Limb (tissue), 2 donors: ENCODE measurements around the gene RAPSN.
A peak's percentile ranks its signal among the peaks of the same experiment; 100 is the strongest.

Experiments used
- DNase-seq, 2 donors: peaks; one replicate each; pipeline ENCODE4 v3.0.0-alpha.2; 2016; ENCODE audit errors: extremely low spot score in 2 of 2

RAPSN gene

GRCh38 chr11:47434011-47434786 is 14.7 kb downstream of the RAPSN start:
- no peak for DNase-seq

DNA sequence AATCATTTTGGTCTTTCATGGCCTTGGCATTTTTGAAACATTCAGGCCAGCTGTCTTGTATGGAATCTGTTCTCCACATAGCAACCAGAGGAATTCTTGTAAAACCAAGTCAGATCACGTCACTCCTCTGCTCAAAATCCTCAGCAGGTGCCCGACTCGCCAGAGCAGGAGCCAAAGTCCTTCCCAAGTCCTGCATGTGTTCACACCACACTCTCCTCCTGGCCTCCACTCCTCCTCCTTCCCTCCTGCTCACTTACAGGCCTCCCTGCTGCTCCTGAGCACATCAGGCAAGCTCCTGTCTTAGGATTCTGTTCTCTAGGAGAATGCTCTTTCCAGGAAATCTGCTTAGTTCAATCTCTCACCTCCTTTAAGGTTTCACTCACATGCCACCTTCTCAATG is 15.8 kb downstream of the RAPSN start:
- no peak for DNase-seq

GRCh38 chr11:47431356-47432083 is 17.4 kb downstream of the RAPSN start:
- DNase-seq: no peak

GRCh38 chr11:47430524-47430923 is 18.4 kb downstream of the RAPSN start:
- no peak for DNase-seq

GRCh38 chr11:47426062-47426956 is 22.6 kb downstream of the RAPSN start, which contains the start of gene PSMC3:
Gene PSMC3, minus strand, starts transcription at chr11:47426439. Its CDS starts 160 bp downstream, at chr11:47426279.
- peak; percentile 98 to 99 for DNase-seq

DNA sequence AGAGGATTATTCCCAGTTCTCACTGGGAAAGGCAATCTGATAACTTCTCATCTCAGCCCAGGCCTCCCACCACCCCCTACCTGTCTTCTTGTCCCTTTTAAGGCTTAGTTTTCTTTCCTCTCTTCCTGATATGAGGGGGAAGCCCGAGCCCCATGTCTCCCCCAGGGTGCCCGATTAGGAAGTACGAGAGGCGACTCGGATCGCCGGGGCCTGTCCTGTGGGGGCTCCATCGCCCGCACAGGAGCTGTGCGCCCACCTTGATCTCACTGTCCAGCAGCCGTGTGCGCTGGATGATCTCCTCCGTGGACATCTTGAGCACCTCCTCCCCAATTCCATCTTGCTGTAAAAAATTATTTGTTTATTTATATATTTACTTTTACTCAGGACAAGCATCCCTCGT is 23.3 kb downstream of the RAPSN start:
- no peak for DNase-seq

- no peak for DNase-seq
Observed at GRCh38 chr11:47418454-47419259, 30.3 kb downstream of the RAPSN start.

GRCh38 chr11:47417712-47418111 is 31.2 kb downstream of the RAPSN start:
- no peak for DNase-seq

GRCh38 chr11:47415949-47416472 is 32.9 kb downstream of the RAPSN start:
- peak; percentile 74 to 84 for DNase-seq

GRCh38 chr11:47415091-47415854 is 33.7 kb downstream of the RAPSN start:
- DNase-seq: no peak

GRCh38 chr11:47414685-47415070 is 34.3 kb downstream of the RAPSN start:
- DNase-seq: no peak

DNA sequence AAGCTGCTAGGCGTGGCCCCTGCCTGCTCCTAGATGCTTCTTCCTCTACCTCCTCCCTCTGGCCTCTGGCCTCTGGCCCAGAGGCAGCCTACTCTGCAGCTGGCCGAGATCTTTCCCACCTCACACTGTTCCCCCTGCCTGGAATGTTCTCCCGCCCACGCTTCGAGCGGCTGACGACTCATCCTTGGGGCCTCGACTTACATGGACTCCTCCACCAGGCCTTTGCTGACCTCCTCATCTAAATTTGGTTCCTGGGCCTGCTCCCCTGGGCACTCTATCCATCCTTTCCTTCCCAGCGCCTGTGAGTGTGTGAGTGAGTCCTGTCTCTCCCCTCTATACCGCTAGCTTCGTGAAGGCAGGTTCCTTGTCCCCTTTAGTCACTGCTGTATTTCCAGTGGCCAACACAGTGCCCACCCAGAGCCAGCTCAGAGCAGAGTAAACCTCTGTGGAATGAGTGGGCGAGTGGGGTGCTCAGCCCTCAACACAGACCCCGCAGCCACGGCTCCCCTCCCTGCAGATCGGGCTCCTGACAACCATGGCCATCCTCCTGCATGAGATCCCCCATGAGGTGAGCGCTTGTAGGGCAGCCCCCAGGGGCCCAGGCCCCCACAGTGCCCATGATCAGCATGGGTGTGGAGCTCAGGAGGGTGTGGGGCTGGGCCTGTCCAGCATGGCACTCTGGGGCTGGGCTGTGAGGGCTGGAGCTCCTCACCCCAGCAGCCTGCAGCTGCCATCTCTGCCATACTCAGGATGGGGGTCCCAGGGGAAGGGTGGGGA is 34.8 kb downstream of the RAPSN start:
- DNase-seq: no peak

DNA sequence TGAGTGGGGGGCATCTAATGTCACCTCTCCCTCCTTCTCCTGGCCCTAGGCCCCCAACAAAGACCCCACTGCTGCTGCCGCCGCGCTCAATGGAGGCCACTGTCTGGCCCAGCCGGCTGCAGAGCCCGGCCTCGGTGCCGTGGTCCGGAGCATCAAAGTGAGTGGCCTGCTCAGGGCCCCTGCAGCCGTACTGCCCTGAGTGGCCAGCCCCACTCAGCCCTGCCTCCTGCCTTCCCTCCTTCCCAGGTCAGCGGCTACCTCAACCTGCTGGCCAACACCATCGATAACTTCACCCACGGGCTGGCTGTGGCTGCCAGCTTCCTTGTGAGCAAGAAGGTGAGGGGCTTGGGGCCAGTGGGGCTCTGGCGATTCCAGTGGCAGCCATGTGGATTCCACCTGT is 35.6 kb downstream of the RAPSN start:
- DNase-seq: no peak

GRCh38 chr11:47411884-47412746 is 36.8 kb downstream of the RAPSN start:
- no peak for DNase-seq

- no peak for DNase-seq
Observed at GRCh38 chr11:47410370-47411264, 38.3 kb downstream of the RAPSN start.

- no peak for DNase-seq
Observed at GRCh38 chr11:47409440-47410369, 39.2 kb downstream of the RAPSN start.
